ENCODE measurements around the gene VWCE.

VWCE gene, protein sequence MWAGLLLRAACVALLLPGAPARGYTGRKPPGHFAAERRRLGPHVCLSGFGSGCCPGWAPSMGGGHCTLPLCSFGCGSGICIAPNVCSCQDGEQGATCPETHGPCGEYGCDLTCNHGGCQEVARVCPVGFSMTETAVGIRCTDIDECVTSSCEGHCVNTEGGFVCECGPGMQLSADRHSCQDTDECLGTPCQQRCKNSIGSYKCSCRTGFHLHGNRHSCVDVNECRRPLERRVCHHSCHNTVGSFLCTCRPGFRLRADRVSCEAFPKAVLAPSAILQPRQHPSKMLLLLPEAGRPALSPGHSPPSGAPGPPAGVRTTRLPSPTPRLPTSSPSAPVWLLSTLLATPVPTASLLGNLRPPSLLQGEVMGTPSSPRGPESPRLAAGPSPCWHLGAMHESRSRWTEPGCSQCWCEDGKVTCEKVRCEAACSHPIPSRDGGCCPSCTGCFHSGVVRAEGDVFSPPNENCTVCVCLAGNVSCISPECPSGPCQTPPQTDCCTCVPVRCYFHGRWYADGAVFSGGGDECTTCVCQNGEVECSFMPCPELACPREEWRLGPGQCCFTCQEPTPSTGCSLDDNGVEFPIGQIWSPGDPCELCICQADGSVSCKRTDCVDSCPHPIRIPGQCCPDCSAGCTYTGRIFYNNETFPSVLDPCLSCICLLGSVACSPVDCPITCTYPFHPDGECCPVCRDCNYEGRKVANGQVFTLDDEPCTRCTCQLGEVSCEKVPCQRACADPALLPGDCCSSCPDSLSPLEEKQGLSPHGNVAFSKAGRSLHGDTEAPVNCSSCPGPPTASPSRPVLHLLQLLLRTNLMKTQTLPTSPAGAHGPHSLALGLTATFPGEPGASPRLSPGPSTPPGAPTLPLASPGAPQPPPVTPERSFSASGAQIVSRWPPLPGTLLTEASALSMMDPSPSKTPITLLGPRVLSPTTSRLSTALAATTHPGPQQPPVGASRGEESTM

DNA sequence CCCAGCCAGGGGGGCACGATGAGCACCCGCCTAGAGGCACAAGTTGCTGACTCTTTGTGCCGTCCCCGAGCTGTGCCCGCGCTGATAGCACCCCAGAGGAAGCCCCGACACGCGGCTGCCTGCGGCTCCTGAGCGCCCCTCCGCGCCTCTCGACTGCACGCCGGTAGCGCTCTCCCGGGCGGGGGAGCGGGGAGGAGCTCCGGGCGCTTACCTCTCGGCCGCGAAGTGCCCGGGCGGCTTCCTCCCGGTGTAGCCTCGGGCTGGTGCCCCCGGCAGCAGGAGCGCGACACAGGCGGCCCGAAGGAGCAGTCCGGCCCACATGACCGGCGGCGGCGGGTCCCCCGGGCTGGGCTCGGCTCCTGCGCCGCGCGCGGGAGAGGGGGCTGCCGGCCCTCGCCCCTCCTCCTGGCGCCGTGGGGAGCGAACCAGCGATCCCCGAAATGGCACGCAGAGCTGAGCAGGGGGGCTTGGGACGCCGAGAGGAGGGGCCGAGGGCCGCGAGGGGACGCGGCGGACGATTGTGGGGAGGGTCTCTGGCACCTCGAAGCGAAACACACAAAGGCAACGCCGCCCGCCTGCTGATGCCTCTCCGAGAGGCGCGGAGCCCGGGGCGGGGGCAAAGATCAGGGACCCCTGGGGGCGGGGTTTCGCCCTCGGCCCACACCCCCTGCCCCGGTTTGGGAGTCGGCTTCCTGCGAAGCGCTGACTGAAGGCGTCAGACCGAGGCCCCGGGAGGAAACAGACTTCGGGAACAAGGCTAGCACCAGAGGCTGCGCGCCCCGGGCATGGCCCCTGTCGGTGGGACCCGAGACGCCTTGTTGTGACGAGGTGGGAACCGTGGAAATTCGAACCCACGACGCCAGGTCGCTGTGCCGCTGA is at the start of gene VWCE:
VWCE (minus strand) TSS at position 600 of the 879 bp plus-strand sequence; CDS start at position 321, 279 bp downstream.
- DNase-seq (ENCODE audit: low read depth) = peak; percentile 45

DNA sequence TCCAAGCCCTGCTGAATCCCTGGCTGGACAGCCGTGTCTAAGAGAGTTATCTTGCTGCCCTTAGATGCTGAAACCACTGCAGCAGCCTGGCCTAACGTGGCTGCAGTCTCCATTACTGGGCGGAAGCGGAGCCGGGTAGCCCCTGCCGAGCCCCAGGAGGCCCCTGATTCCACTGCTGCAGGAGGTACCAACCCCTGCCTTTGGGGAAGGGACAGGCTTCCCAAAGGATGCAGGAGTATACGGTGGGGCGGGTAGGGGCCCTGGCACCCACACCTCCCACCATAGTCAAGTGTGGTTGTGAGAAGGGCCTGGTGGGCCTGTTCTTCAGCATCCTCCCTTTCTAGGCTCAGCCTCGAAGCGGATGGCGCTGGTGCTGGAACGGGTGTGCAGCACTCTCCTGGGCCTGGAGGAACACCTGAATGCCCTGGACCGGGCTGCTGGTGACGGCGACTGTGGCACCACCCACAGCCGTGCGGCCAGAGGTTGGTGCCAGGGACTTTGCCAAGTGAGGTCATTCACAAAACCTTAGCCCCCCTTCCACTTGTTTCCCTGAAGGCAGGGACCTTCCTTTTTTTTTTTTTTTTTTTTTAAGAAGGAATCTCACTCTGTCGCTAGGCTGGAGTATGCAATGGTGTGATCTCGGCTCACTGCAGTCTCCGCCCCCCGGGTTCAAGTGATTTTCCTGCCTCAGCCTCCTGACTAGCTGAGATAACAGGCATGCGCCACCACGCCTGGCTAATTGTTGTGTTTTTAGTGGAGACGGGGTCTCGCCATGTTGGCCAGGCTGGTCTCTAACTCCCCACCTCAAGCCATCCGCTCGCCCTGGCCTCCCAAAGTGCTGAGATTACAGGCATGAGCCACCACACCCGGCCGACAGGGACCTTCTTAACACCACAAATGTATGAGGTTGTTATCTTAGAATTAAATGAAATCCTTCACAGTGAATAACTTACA is 49.0 kb upstream of the VWCE start:
- no peak for DNase-seq (ENCODE audit: low read depth)

DNA sequence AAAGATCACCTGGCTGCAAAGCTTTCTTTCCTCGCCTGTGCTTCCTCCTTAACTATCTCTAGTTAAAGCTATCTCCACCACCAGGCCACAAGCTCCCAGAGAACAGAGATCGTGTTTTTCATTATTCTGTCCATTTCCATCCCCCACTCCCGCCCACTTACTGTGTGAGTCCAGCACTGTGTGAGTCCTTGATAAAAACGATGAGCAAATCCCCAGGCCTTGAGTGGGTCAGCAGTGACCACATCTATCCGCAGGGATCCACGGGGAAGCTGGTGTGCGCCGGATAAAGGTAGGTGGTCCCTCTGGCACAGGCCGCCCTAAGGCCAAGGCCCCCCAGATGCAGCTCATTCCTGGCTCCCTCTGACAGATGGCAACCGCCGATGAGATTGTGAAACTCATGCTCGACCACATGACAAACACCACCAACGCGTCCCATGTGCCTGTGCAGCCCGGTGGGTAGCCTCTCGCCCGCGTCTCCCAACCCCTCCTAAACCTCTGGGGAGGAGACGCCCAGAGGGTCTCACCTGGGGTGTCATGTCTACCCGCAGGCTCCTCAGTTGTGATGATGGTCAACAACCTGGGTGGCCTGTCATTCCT is 47.2 kb upstream of the VWCE start:
- DNase-seq (ENCODE audit: low read depth) = no peak

DNA sequence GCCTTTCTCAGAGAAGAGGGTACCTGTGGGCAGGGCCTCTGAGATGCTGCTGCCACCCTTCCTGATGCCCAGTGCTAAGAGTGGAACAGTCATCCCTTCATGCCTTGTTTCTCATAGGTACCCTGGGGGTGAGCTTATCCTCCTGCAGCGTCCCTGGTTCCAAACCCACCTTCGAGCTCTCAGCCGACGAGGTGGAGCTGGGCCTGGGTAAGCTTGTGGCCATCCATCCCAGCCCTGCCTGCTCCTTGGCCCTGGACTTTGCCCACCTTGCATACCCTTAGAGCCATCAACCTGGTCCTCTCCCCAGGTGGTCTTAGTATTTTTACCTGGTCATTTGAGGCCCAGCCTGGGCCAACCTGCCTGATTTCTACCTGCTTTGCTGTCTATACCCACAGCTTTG is 46.6 kb upstream of the VWCE start:
- DNase-seq (ENCODE audit: low read depth) = no peak

DNA sequence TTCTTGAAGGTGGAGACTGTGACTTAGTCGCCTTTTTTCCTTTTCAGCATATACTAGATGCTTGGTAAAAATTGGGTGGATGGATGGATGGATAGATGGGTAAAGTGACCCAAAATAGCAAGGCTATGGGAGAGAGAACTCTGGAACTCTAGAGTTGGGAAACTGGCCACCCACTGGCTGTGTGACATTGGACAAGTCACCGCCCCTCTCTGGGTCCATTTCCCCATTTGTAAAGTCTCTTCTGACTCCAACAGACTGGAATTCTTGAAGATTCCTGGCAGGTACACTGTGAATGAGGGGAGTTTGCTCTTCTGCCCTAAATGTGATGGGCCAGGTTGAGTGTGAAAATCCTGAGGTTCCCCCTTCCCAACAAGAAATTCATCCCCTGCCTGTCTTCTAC is 45.9 kb upstream of the VWCE start:
- no peak for DNase-seq (ENCODE audit: low read depth)

DNA sequence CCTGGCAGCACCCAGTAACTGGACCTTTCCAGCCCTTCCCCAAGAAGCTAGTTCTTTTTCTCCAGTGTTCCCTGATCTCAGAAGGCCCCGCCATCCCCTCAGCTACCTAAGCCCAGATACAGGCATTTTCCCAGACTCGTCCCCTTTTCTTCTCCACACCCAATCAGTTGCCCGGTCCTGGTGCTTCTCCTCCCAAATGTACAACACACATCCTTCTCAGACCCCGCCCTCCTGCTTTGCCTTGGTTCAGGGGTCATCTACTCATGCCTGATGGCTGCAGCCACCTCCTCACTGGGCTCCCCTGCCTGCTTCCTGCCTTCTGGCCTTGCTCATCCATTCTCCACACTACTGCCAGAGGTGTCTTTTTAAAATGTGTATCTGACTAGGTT is 44.4 kb upstream of the VWCE start:
- DNase-seq (ENCODE audit: low read depth) = no peak

DNA sequence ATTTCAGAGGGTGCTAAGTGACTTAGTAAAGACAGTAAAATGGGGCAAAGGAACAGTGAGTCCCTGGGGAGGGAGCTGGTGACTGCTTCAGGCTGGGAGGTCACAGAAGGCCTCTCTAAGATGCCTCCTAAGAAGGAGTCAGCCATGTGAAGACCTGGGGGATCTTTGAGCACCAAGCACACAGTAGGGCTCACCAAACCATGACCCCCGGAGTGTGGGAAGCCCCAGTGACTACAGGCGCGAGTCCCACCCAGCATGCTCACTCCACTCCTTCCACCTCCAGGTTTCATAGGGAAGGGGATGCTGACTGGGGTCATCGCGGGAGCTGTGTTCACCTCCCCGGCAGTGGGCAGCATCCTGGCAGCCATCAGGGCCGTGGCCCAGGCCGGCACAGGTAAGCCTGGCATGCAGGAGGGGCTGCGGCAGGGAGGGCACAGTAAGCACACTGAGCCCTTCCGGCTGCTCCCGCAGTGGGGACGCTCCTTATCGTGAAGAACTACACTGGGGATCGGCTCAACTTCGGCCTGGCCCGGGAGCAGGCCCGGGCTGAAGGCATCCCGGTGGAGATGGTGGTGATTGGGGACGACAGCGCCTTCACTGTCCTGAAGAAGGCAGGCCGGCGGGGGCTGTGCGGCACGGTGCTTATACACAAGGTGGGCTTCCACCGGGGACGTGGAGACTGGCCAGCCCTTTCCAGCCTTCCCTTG is 43.8 kb upstream of the VWCE start:
- no peak for DNase-seq (ENCODE audit: low read depth)

DNA sequence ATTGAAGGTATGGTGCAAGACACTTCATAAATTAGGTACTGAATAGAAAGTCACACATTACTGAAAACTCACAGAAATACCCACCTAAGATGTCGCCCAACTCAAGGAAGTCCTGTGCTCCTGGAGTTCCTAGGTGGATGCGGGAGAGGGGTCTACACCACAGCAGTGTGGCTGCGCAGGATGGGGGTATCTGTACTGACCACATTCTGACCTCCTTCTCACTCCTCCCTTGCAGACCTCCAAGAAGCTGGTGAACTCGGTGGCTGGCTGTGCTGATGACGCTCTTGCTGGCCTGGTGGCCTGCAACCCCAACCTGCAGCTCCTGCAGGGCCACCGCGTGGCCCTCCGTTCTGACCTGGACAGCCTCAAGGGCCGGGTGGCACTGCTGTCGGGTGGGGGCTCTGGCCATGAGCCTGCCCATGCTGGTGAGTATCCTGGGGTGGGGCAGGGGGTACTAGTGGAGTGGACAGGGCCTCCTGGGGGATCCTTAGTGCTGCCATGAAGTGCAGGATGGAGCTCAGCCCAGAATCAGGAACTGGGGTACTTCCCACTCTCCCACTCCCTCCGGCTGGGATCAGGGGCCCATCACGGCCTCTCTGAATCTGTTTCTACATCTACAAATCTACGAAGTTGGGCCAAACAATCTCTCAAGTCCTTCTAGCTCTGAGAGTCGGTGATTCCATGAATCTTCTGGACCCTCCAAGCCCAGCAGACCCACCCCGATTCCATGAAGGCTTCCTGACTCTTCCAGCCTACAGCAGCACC is 42.8 kb upstream of the VWCE start:
- DNase-seq (ENCODE audit: low read depth) = no peak

DNA sequence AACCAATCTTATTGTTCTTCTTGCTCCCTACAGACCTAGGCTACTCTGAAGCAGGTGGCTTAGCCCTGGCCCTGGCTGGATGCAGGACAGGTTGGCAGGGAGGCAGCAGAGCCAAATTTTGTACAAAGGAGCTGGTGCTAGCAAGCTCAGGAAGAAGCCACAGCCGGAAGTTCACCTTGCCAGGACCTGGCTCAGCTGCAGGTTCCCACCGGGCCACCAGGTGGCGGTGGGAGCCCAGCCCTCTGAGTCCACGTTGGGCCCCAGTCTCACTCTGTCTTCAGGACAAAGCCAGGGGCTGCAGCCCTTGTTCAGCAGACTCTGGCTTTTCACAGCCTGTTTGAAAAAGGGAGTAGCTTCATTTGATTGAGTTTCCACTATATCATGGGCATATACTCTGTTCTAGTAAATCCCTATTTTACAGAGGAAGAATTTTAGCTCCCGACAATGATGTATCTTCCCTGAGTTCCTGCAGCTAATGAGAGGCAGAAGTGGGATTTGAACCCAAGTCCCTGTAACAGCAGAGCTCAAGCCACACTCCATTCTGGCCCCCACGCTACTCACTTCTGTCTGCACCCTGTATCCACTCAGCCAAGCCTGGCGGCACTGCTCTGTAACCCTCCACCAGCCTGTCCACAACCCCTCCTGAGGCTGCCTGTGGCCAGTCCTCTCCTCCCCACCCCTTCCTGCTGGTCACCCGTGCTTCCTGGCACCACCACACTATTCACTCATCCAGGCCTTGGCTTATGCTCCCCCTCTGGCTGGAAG is 41.2 kb upstream of the VWCE start:
- peak; percentile 69 for DNase-seq (ENCODE audit: low read depth)

DNA sequence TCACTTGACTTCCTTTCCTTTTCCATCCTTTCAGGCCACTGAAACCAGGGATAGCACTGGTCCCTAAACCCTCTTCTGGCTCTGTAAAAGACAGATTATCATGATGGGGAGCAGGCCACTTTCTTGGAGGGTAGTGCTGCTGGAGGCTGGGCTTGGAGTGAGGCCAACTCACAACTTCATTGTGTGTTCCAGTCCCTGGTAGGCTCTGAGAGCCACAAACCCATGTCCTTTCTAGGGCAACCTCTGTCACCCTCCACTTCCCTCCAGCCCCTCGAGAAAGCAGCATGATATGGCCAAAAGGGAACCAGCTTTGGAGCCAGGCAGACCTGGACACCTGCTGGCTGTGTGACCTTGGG is 40.2 kb upstream of the VWCE start:
- no peak for DNase-seq (ENCODE audit: low read depth)

DNA sequence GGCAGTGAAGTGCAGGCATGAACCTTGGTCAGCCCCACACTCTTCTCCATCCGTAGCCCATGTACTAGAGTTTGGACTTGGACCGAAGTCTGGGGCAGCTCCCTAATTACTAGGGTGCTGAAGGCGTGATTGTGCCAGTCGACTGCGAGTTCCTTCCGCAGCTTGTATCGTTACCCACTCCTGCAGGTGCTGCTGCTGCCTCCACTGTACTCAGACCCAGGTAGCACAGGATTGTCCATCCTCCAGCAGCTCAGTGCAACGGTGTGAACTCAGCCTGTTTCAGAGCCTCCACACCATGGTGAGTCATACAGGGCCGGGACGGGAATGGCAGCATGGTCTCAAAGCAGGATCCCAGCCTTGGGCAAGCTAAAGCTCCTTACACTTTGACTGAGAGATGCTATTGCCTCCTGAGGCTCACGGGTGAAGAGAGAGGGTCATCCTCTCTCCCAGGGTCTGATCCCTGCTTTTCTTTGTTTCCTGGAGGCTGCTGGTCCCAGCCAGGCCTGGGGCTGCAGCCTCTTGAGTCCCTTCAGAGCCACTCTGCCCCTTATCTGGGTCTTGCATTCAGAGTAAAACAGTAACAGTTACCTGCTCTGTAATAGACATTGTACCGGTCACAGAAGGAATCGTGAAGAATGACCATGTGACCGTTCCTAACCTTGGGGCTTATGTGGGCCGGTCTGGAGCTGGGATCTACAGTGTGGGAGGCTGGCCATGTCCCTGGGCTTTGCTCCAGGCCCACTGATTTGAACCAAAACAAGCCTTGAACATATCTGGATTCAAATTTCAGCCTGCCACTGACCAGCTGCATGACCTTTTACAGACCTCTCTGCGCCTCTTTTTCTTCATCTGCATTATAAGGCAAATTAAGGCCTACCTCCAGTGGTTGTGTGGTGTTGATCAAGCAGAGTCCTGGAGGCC is 39.6 kb upstream of the VWCE start:
- no peak for DNase-seq (ENCODE audit: low read depth)

DNA sequence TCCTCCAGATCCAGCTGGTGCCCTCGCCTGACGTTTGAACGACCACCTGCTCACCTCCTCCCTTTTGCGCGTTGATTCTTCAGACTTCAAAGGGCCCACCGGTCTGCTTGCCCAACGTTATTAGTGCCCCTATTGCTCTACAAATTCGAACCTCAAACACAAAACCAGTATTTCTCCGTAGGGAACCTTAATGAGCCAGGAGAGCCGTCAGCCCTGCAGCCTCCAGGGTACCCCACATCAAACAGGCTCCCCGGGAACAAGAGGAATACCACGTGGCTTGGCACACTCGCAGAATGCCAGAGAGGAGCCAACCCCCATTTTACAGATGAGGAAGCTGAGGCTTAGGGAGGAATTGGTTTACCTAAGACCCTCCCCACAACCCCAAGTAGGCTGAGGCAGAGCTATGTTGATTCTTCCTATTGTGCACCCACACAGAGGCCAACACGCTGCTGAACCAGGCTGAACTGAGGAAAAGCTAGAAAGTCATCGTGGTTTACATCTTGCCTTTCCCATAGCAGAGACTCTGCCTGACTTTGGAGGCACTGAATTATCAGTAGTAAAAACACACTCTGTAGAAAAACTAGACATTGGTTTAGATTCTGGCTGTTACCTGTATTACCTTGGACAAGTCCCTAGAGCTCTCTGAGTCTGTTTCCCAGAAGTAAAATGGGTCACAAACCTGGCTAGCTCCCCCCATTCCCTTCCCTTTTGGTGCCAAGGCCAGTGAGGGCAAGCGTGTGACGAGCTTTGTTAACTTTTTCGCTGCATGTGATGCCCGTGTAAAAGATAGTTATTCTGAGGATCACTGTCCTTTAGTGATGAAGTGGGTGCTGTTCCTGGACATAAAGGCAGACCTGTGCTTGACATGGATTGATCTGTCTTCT is 38.7 kb upstream of the VWCE start:
- DNase-seq (ENCODE audit: low read depth) = no peak

DNA sequence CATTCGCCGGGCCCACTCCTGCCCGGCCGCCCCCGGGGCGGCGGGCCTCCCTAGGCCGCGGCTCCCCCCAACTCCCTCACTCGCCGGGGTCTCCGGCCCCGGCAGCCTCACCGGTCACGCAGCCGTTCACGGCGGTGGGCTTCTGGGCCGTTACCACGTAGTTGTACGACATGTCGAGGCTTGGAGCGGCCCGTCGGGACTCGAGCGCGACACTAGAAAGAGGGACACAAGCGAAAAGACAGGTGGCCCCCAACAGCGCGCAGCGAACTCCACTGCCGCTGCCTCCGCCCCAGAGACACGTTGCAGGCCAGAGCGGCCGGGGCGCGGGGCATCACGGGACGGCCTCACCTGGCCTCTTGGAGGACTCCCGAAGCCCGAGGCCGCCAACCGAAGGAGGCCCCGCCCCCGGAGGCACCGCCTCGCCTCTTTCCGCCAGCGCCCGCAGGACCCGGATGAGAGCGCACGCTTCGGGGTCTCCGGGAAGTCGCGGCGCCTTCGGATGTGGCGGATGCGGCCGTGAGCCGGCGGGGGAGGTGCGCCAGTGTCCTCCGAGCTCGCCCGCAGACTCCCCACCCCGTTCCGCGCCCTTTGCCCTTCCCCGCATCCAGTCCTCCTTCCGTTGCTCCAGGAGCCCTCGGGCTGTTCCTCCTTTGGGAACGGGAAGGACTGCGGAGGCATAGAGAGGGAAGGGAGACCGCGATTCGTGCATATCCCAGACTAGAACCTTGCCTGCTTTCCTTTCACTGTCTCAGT is 37.9 kb upstream of the VWCE start, which contains the start of the genes DDB1 and TKFC:
DDB1 (minus strand) TSS at position 309 of the 753 bp plus-strand sequence; CDS start at position 172, 137 bp downstream.
TKFC (plus strand) TSS at position 432 of the 753 bp plus-strand sequence. CDS start 1,501 bp downstream, outside the sequence.
- DNase-seq (ENCODE audit: low read depth) = peak; percentile 96

DNA sequence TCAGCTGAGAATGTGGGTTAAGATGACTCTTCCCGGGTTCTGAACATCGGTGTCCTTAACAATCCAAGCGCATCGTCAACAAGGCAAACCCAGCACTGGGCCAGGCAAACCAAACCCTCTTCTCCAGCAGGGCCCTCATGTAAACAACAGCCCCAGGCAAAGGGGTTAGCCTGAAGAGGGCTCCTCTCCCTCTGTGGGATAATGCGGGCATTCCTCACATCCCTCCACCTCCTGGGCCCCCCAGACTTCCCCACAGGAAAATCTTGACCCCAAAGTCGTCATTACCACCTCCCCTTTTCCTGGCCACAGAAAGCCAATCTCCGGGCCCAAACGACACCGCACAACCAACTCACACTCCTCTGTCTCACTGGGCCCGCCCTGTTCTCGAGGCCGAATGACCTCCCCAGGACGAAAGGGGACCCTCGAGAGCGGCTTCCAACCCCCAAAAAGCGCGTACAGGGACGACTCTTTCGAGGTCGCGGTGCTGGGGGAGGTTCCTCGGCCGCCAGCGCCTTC is 37.2 kb upstream of the VWCE start:
- DNase-seq (ENCODE audit: low read depth) = no peak

DNA sequence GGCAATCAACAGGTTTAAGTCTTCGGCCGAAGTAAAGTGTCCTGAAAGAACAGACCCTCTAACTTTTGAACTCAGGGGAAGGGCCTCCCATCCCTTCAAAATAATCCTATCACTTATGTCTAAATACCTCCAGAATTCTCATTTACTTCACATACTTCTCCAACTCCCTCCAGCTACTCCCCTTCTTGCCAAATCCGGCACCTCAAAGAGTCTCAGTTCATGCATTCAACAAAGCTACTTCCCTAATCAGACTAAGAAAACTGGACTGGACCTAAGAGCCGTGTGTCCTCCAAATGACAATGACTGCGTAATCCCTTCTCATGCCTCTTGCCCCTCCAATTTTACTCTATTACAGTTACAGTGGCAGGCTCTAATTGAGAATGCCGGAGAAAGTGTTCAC is 36.5 kb upstream of the VWCE start:
- no peak for DNase-seq (ENCODE audit: low read depth)

Measured in activated T-helper 9 cell treated with anti-CD3 and anti-CD28 coated beads, Interleukin-2, amount 50 U/mL, for 16 hours (primary cell).